Activated CD8-positive, alpha-beta memory T cell treated with anti-CD3 and anti-CD28 coated beads for 36 hours (primary cell): ENCODE data around the gene DAPK1. TPM values are rescaled to one million over a fixed set of nuclear protein-coding genes. Genes with fewer than 3 reads are reported as not detected.

Experiments
- CTCF ChIA-PET: fragments of 350-600 bp; sonication (Branson Sonifier 250); formaldehyde crosslinking; loops from one replicate; lab custom pipeline; 2021; ENCODE audit warnings: antibody characterized with exemption; lab: Charles Lee
- POLR2A ChIA-PET: fragments of 350-600 bp; sonication (Branson Sonifier 250); formaldehyde crosslinking; loops from one replicate; lab custom pipeline; 2021; ENCODE audit warnings: antibody characterized with exemption; lab: Charles Lee
- total RNA-seq, 2 experiments: library from RNA; stranded (reverse); gene quantifications; one replicate each; pipeline ENCODE4 v1.2.3, GENCODE V29; 2021

DAPK1 gene
- total RNA-seq, 2 experiments from 2014 or later: 3.2 to 3.6 TPM

DNA sequence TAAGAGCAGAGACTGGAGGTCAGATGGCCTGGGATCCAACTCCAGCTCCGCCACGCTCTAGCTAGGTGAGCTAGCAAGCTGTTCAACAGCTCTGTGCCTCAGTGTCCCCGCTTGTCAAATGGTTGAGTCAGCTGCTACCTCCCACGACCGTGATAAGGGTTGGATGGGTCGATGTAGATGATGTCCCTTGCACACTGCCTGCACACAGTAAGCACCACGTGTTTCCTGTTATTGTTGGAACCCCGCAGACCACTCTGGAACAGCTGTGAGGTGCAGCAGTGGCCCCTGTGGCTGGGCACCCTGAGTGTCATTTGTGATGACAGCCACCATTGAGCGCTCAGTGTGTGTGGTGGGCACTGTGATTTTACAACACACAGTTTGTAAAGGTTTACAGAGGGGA is 174.3 kb downstream of the DAPK1 start:
- ChIA-PET POLR2A (no interaction called here), CTCF (no interaction called here)

DNA sequence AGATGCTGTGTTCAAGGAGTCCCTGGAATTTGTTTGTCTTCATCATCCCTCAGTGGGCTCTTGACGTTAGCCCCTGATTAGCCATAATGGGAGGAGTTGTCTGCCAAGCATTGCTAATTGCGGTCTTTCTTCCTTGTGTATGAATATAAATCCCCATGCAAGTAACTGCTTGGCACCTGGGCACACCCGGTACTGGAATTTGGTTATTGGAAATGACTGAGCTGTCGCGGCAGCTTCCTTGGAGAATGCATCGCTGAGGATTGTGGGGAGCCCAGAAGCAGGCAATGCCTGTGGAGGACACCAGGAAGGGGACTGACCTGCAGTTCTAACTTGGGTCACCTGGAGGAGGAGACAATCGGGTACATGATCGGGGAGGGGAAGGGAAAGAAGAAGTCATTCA is 174.9 kb downstream of the DAPK1 start:
- ChIA-PET CTCF (no interaction called here), POLR2A (no interaction called here)

DNA sequence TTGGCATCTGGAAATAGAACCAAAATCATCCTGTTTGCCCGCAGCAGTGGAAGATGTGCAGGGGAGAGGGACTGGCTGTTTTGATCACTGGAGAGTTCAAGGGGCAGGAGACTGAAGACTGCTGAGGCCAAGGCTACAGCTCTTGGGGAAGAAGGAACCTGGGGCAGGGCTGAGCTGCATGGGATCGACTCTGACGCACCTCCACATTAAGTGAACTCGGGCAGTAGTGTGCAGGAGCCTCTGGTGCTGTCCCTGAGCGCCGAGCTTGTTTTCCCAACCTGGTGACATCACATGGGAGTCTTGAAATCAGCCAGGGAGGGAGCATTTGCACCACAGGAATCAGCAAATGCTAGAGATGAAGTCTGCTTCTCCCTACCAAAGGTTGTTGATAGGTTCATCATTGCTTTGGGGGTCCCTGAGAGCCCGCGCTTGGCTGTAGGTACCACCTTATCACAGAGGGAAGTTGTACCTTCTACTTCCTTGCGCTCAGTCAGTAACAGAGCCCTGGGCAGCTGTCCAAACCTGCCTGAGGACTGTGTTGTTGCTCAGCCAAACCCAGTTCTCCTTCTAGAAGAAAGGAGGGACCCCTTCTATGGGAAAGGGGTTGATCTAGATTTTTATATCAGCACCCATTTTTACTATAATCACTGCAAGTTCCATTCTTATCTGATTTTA is 175.9 kb downstream of the DAPK1 start:
- ChIA-PET POLR2A (no interaction called here), CTCF (no interaction called here)

DNA sequence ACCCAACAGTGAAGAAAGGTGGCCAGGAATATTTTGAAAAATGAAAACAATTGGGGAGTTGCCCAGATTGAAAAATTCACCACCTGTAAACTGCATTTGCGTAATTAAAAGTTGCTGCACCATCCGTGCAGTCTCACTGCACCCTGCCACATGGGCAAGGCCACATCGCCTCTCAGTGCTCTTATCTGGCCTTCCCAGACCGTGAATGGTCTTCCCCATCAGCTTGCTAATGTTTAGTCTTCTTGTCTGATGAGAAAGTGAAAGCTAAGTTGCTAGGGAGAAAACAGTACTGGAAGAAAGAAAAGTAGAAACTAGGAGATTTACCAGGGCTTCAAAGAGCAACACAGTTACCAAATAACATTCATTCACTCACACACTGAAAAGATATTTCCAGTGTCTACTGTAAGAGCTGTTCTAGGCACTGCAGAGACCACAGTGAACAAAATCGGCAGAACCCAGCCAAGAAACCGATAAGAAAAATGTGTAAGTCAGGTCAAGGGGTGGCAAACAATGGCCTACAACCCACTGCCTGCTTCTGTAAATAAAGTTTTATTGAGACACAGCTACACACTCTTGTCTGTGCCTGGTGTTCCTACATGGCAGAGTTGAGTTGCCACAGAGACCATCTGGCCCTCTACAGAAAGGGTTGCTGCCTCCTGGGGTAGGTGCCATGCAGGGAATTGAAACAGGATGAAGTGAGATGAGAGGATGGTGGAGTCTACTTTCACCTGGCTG is 177.1 kb downstream of the DAPK1 start:
- ChIA-PET POLR2A (no interaction called here), CTCF (no interaction called here)

DNA sequence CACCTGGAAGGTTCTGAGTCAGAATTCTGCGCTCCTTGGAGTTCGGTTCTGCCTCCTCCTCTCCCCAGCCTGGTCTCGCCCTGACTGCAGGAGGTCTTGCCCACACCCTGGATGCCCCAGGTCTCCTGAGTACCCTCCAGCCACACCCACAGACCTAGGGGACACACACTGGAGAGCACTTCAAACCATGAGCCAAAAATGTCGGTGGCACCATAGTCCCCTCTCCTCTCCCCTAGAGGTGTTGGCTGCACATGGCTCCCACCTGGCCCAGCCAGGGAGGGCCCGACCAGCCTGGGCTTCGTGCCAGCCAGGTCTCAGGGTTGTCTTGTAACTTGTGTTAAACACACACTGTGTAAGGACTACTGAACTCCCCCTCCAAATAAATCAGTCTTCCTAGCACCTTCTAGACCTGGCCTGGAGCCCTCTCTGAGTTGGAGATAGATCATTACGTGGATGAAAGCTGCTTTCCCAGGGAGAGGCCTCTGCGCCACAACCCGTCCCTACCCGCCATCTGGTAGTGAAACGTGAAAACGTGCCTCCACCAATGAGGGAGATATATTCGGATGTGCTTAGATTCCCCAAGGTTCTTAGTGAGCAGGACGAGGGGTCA is 178.3 kb downstream of the DAPK1 start:
- CTCF ChIA-PET: no interaction called here

DNA sequence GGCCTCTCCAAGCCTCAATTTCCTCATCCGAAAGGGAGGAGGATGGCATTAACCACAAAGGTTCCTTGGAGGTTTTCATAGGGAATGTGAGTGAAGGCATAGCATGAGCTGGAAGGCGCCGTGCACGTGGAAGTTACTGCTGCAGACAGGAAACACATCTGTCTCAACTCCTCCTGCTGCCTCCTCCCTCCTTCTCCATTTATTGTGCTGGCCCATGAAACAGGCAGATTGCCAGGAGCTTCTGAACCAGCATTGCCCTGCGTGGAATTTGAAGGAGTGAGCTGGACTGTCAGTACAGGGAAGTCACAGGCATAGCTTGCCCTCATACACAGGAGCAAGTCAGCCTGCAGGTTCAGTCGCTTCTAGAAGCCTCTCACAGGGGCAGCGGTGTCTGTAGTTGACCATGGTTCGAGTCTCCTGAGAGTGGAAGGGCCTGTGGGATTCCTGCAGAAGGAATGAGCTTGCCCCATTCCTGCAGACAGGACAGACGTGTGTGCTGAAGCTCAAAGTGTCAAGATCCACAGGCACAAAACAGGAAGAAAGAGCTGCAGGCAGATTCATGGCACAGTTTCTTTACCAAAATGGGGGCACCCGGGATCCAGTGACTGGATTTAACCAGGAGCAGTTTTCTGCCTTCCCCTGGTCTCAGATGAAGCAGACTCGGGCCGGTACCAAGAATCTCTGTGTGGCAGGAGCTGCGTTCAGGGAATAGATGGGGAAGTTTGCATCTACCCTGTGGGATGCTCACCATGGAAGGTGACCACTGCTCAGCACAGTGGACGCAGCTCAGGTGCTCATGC is 179.5 kb downstream of the DAPK1 start:
- ChIA-PET CTCF (no interaction called here), POLR2A (no interaction called here)

More for the DNA sequence above, 178.3 kb downstream of the DAPK1 start:
- POLR2A ChIA-PET: no interaction called here

DNA sequence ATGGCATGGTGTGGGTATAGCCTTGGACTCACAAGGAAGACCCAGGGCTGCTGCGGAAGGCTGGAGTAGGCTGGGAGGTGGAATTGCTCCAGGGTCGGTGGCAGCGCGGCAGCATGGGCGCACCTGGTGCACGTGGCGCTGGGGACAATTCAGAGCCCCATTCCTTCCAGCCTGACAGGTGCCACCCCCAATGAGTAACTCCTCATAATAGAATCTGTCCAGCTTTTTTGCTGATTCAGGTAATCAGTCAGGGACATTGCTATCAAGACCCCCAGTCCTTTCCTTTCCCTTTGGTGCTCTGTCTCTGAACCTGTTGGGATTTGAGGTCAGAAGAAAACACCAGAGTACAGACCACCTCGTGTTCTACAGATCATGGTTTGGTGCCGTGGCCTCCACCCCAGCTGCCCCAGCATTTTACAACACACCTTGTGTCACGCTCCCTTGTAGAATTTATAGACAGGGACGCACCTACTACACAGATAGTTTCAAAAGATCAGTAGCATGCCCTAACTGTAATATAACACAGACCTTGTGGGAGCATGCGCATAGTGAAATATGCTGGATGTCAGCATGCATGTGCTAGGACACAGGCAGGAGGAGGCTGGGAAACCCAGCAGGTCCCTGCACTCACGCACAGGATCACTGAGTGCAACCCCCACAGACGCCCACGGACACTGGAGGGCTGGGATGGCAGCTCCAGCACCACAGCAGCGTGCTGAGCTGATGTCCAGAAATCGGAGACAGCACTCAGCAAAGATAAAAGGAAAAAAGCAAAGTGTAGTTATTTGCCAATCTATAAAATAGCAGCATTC is 180.3 kb downstream of the DAPK1 start:
- ChIA-PET CTCF (no interaction called here), POLR2A (no interaction called here)

DNA sequence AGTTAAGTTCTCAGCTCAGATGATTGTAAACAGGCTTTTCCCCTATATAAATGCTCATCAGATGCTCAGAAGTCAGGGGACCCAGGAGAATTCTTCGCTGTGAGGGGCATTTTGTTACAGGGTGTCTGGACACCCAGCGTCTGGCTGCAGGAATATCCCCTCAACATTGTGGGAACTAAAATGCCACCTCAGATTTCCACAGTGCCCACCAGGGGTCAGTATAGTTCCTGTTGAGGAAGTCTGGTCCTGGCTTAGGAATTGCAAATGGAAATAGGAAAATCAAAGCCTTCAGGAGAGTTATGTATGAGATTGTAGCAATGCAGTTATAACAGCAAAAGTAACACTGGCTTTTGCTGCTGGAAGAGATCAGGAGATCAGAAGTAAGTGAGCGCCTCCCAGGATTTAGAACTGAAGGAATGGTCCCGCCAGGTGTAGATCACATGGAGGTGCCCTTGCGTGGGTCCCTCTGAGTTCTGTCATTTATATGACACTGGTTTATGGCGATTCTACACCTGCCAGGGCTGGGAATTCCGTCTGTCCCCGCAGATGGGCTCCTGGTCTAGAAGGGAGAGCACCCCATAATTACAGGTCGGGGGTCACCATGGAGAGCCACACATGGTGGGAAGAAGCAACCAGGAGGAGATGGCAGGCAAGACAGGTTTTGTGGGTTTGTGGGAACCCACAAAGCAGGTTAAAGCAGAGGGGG is 181.1 kb downstream of the DAPK1 start:
- CTCF ChIA-PET: no interaction called here
- POLR2A ChIA-PET: no interaction called here

DNA sequence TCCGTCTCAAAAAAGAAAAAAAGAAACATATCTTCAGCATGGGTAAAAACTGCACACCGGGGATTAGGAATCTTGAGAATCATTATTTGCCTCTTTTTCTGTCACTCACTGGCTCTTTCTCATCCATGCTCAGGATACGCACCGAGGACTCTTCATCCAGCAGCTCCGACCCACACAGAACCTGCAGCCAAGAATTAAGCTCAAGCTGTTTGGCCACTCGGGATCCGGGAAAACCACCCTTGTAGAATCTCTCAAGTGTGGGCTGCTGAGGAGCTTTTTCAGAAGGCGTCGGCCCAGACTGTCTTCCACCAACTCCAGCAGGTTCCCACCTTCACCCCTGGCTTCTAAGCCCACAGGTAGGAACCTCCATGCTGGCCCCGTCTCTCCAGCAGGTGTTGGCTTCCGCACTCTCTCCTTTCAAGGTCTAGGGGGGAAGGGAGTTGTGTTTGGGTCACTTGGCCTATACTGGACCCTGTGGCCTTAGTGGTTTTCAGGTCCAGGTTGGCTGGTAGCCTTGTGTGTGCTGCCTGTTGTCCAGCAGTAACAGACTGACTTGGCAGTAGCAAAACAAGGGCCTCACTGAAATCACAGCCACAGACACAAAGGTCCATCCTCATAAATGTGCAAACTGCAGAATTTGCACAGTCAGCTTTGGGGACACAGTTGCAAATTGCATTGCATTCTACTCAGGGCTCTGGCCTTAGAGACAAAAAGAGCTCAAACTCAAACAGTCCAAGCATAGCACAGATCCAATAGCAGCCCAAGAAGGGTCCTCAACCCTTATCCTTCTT is 183.8 kb downstream of the DAPK1 start:
- CTCF ChIA-PET: no interaction called here

DNA sequence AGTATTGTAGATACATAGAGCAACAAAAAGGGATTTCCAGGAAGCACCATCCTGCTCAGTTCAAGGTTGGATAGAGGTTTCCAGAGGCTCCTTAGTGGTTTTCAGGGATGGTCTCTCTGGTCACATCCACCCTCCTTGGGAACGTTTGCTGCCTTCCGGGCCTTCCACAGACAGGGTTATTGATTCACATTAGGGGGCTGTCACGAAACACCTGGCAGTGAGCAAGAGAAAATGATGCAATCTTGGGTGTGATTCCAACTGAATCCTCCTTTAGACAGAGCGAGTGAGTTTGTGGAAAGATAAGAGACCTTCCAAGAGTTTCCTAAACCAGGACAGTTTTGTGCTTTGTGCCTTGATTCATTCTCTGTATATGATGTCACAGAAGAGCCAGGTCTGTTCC is 184.4 kb downstream of the DAPK1 start:
- ChIA-PET CTCF (no interaction called here), POLR2A (no interaction called here)

More for the DNA sequence above, 183.8 kb downstream of the DAPK1 start:
- POLR2A ChIA-PET: no interaction called here

DNA sequence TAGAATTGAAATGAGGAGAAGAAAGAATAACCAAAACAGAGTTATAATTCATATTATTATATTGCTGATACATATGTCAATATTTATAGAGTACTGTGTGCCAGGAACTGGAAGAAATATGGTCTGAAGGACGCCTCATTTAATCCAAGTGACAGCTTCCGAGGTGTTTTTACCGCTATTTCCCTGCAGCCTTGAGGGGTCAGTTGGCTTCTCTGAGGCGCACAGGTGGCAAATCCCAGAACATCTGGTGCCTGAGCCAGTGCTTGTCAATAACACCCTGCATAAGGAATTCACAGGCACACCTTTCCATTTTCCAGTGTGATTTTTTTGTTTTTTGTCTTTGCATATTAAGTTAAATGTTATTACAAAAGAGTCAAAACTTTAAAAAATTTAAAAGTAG is 185.0 kb downstream of the DAPK1 start:
- CTCF ChIA-PET: no interaction called here
- POLR2A ChIA-PET: no interaction called here

DNA sequence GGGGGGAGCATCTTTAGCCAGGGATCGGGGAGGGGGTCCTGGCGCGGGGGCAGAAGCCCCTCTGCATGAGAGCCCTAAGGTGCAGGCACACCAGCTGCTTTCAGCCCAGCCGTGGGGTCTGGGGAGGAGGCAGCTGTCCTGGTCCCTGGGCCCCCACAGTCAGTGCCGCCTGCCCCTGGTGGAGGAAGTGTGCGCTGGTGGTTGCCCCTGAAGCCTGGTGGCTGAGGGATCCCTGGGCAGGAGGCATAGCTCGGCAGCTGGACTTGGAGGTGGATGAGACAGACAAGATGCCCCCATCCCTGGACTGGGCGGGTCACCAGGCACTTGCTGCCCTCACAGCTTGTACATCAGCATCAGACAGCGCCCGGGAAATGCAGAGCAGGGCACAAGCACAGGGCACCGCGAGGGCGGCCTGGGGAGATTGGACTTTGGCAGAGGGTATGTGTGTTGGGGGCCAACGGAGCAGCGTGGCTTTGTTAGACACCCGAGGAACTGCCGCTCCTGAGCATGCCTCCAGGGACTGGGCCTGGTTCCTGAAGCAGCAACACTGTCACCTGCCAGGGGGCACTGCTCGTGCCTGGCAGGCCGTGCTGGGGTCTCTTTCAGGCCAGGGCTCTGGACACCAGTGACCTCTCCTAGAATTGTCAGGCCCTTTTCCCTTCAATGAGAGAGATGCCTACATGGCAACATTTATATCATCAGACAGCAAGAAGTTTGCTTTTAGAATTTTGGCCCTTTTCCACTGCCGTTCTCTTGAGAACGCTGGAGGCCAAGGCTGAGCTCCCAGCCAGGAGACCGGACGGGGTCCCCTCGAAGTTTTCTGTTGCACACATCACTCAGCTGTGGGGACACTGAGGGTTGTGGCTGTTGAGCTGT is 186.3 kb downstream of the DAPK1 start:
- POLR2A ChIA-PET: no interaction called here

DNA sequence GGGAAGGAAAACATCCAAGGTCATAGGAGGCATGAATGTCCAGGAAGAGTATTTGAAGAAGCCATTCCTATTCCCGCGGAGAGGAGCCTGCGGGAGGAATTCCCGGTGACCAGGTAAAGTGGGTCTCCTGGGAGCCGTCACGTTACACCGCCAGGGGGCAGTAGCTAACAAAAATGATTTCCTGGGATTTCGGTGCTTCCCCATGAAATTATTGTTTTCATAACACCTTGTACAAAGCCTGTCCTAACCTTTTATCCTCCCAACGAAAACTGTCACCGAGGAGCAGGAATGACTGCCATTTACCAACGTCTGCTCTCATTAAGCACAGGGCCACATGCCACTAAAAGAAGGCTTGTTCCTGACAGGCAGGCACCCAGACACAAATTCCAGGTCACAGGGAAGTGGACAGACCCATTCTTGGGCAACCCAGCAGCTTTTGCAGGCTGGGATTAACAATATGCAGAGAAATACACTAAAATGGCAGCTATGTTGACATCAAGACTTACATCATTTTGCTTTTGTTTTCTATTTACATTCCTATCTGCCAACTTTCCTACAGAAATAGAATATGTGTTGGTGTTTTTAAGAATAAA is 187.1 kb downstream of the DAPK1 start:
- ChIA-PET POLR2A (no interaction called here), CTCF (no interaction called here)

More for the DNA sequence above, 186.3 kb downstream of the DAPK1 start:
- CTCF ChIA-PET: no interaction called here

DNA sequence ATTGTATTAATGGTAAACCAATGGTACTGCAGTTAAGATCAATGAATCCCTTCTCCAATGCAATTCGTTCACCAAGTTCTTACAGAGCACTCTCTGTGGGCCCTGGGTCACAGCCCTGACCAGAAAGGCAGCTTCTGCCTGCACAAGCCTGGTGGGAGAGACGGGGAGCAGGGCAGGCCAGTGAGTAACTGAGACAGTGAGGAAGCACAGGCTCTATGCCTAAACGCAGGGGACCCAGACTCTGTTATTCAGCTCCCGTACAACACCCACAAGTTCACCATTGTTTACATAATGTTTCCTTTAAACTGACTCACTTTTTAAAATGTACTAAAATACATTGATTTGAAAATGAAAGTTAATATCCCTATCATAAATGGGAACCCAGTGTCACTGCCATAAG is 187.8 kb downstream of the DAPK1 start:
- POLR2A ChIA-PET: no interaction called here
- CTCF ChIA-PET: no interaction called here

DNA sequence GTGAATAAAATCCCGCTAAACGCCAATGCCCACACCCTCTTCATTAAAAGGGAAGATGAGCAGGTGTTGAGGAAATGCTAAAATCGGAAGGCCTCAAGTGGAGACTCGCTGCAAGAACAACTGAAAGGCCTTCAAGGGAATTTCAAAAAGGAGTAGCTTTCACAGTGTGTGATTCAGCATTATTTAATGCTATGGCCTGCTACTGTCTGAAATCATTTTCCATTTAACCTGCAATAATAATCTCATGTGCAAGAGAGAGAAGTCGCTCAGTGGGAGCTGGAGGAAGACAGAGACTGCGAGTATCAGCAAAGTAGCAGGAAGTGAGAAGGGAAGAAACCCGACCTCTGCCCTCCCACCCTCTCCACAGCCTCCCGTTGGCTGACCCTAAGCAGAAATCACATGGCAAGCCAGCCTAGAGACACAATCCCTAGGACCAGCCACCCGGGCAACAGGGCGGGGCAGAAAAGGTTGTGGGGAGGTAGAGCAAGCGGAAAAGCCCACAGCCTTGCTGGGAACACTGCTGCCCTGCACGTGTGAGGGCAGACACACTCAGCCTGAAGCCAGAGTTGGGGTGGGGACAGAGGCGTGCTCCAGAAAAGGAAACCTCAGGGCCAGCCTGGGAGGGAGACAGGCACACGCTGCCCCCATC is 188.3 kb downstream of the DAPK1 start:
- CTCF ChIA-PET: no interaction called here
- POLR2A ChIA-PET: no interaction called here

DNA sequence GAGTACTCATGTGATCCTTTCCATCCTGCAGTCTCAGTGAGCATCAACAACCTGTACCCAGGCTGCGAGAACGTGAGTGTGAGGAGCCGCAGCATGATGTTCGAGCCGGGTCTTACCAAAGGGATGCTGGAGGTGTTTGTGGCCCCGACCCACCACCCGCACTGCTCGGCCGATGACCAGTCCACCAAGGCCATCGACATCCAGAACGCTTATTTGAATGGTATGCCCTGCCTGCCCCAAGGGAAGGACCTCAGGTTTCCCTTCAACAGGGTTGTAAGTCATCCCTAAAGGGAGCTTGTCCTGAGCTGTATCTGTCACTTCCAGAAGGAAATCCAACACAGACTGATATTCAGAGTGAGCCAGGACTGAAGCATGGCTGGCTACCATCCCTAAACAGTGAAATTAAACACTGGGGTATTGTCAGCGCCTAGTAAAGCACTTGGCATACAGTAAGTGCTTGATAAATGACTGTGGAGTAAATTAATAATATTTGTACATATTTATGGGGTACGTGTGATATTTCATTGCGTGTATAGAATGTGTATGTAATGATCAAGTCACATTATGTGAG is 188.9 kb downstream of the DAPK1 start:
- ChIA-PET CTCF (no interaction called here), POLR2A (no interaction called here)
